ENCODE results near the gene KHDRBS1.

The KHDRBS1 gene

DNA sequence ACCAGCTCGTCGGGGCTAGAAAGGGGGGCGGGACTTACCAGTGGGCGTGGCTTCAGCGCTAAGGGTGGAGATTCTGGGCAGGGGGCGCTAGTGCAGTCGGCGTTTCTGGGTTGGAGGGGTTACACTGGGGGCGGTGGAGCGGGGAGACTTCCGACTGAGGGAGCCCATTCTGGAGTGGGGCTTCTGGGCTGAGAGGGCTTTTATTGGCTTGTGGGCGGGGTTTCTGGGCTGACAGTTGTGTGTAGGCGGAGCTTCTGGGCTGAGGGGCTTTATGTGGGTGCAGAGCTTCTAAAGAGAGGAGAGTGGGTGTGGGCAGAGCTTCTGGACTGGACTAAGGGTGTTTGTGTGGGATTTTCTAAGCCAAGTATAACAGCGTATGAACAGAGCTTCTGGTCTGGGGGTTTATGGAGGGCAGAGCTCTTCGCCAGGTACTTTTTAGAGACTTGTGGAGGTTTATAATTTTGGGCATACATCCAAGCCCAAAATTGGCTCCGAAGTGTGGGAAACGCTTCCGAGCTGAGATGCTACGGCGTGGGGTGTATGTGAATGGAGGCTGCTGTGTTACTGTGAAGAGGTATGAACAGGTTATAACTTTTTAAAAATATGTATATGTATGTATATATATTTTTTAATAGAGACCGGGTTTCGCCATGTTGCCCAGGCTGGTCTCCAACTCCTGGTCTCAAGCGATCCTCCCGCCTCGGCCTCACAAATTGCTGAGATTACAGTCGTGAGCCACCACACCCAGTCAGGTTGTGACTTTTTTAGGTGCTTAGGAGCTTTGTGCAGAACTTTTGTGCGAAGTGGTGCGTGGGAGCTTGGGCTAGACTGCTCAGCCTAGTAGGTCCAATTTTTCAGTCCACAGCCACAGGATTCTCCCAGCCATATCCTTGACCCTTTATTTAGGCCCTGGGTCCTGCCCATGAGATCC is 59.9 kb downstream of the KHDRBS1 start (continued):
- TF ChIP-seq PATZ1 (tag by site-specific recombination; IDR thresholded peaks at IDR 0.05), result peak; percentile 97
- peak; percentile 99 for TF ChIP-seq ZFHX2 (tag by site-specific recombination; conservative IDR thresholded peaks at IDR 0.05)
- no peak for TF ChIP-seq ZNF558 (tag by site-specific recombination; IDR thresholded peaks at IDR 0.05)
- no peak for TF ChIP-seq ZNF19 (tag by site-specific recombination; IDR thresholded peaks at IDR 0.05; ENCODE audit: low read depth)
- peak; percentile 70 for TF ChIP-seq SP2 (tag by site-specific recombination; IDR thresholded peaks at IDR 0.05)
- TF ChIP-seq, protein P1, sequence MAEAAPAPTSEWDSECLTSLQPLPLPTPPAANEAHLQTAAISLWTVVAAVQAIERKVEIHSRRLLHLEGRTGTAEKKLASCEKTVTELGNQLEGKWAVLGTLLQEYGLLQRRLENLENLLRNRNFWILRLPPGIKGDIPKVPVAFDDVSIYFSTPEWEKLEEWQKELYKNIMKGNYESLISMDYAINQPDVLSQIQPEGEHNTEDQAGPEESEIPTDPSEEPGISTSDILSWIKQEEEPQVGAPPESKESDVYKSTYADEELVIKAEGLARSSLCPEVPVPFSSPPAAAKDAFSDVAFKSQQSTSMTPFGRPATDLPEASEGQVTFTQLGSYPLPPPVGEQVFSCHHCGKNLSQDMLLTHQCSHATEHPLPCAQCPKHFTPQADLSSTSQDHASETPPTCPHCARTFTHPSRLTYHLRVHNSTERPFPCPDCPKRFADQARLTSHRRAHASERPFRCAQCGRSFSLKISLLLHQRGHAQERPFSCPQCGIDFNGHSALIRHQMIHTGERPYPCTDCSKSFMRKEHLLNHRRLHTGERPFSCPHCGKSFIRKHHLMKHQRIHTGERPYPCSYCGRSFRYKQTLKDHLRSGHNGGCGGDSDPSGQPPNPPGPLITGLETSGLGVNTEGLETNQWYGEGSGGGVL (tag by site-specific recombination; IDR thresholded peaks at IDR 0.05), result peak; percentile 27; the same call in 1 of the 2 replicates

- TF ChIP-seq, protein P2, sequence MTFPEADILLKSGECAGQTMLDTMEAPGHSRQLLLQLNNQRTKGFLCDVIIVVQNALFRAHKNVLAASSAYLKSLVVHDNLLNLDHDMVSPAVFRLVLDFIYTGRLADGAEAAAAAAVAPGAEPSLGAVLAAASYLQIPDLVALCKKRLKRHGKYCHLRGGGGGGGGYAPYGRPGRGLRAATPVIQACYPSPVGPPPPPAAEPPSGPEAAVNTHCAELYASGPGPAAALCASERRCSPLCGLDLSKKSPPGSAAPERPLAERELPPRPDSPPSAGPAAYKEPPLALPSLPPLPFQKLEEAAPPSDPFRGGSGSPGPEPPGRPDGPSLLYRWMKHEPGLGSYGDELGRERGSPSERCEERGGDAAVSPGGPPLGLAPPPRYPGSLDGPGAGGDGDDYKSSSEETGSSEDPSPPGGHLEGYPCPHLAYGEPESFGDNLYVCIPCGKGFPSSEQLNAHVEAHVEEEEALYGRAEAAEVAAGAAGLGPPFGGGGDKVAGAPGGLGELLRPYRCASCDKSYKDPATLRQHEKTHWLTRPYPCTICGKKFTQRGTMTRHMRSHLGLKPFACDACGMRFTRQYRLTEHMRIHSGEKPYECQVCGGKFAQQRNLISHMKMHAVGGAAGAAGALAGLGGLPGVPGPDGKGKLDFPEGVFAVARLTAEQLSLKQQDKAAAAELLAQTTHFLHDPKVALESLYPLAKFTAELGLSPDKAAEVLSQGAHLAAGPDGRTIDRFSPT (tag by site-specific recombination; IDR thresholded peaks at IDR 0.05), result no peak
- no peak for TF ChIP-seq GLIS2 (tag by site-specific recombination; IDR thresholded peaks at IDR 0.05)
- peaks cover 15 to 49% of the 10 kb centered on the region in 2 experiments; a peak in 2 of 3 replicates for H3K36me3 ChIP-seq (ENCODE audit: control insufficient read depth in 2 of 2, insufficient read depth in 1 of 2, low read length in 2 of 2)
- no peaks in the 10 kb centered on the region for H3K9me3 ChIP-seq (ENCODE audit: control insufficient read depth, insufficient read depth, low read depth, low read length)
- no peaks in the 10 kb centered on the region for H3K4me1 ChIP-seq (ENCODE audit: control insufficient read depth, insufficient read depth, low read length)
- CTCF ChIA-PET, result interaction anchor here (3.7 kb wide), 1 partner anchor 12 kb away, joined by 14 read pairs; no protein-coding TSS in a partner anchor
- H3K27ac ChIP-seq (ENCODE audit: extremely low read depth, low read depth, low read length), result no peak overlapping the region
- H3K4me3 ChIP-seq (ENCODE audit: low read depth, low read length), result no peak overlapping the region
- POLR2A ChIA-PET, result no interaction called here
These were observed 61.2 kb downstream of the KHDRBS1 start for GRCh38 chr1:32074841-32075240.

- CTCF ChIA-PET, result no interaction called here
- Histone ChIP-seq H3K36me3 (ENCODE audit: control insufficient read depth in 2 of 2, insufficient read depth in 1 of 2, low read length in 2 of 2) (peaks cover 15 to 58% of the 10 kb centered on the region in 2 experiments; a peak in 2 of 3 replicates), H3K9me3 (ENCODE audit: control insufficient read depth, insufficient read depth, low read depth, low read length) (no peaks in the 10 kb centered on the region), H3K4me1 (ENCODE audit: control insufficient read depth, insufficient read depth, low read length) (no peaks in the 10 kb centered on the region), H3K27ac (ENCODE audit: extremely low read depth, low read depth, low read length) (no peak overlapping the region), H3K4me3 (ENCODE audit: low read depth, low read length) (no peak overlapping the region)
- POLR2A ChIA-PET, result interaction anchor here (0.7 kb wide), 1 partner anchor 26 kb away, joined by 3 read pairs; no protein-coding TSS in a partner anchor
- TF ChIP-seq ZFHX2 (tag by site-specific recombination; conservative IDR thresholded peaks at IDR 0.05), result peak; percentile 58
- TF ChIP-seq EGR2 (tag by site-specific recombination; IDR thresholded peaks at IDR 0.05; ENCODE audit: low read depth), result 0 out of 2 replicates have a peak, but pooled peaks have one; percentile 23
- peak; percentile 52 for TF ChIP-seq ZNF341 (tag by site-specific recombination; IDR thresholded peaks at IDR 0.05; ENCODE audit: low read depth)
- TF ChIP-seq PRDM10 (tag by site-specific recombination; IDR thresholded peaks at IDR 0.05), result peak; percentile 60
- TF ChIP-seq ZNF10 (tag by site-specific recombination; IDR thresholded peaks at IDR 0.05), result no peak
- TF ChIP-seq KLF16 (tag by site-specific recombination; IDR thresholded peaks at IDR 0.05), result no peak
These were observed 63.8 kb downstream of the KHDRBS1 start for GRCh38 chr1:32077451-32077850.
